Lower leg skin (tissue), 4 donors: ENCODE measurements around the gene TRIM29. TPM values are rescaled to one million over a fixed set of nuclear protein-coding genes. Genes with fewer than 3 reads are reported as not detected.

Experiments used
- DNase-seq, 2 donors: peaks; one replicate each; pipeline ENCODE4 v3.0.0-alpha.2; 2019; ENCODE audit warnings: low spot score in 2 of 2
- H3K4me3 ChIP-seq: fragments of 200-600 bp; sonication (generic); 2 replicates; pipeline ENCODE4 v1.5.1; 2017; ENCODE audit warnings: mild to moderate bottlenecking, low read depth; ENCODE audit not compliant: poor library complexity, severe bottlenecking
- CTCF ChIP-seq, 3 donors: fragments of 450-650 bp; IDR thresholded peaks; one replicate each; pipeline ENCODE4 v1.5.1; 2016; ENCODE audit warnings: antibody characterized with exemption in 3 of 3, mild to moderate bottlenecking in 3 of 3, moderate library complexity in 2 of 3
- POLR2A ChIP-seq, 2 donors: fragments of 450-650 bp; IDR thresholded peaks; one replicate each; pipeline ENCODE4 v1.6.1; 2016 to 2017; ENCODE audit warnings: antibody characterized with exemption in 2 of 2, mild to moderate bottlenecking in 1 of 2, moderate library complexity in 1 of 2
- WGBS, 2 donors: methylation state at CpG; one replicate each; pipeline ENCODE4 v1.1.5; 2018; 5-methylcytosine and 5-hydroxymethylcytosine counted together
- intact Hi-C: fragments of 100-400 bp; cut with DNase I; formaldehyde crosslinking; loops from one replicate; pipeline ENCODE4 v1.15.0; 2023; ENCODE audit warnings: low total_unique reads
- total RNA-seq, 4 donors: library from RNA; depleted of rRNA; stranded (reverse); fragments of >200 nt; gene quantifications; one replicate each; pipeline ENCODE4 v1.1.0, GENCODE V29; 2016

The TRIM29 gene
- total RNA-seq, 4 donors from 2014 or later, result 1,092 to 1,522 (median 1,226) TPM

- intact Hi-C loops, result no loop called here
- no peak for DNase-seq
- TF ChIP-seq CTCF (IDR thresholded peaks at IDR 0.05) (no peak), POLR2A (IDR thresholded peaks at IDR 0.05) (no peak)
- 37 to 44% methylated on average over 3 of the region's 3 CpGs for WGBS, 2 donors
- H3K4me3 ChIP-seq, result no peak overlapping the region
These were observed 47.5 kb downstream of the TRIM29 start for GRCh38 chr11:120090411-120090810.

GRCh38 chr11:120089036-120090001 lies 48.6 kb downstream of the TRIM29 start:
- TF ChIP-seq POLR2A (IDR thresholded peaks at IDR 0.05), result no peak
- H3K4me3 ChIP-seq, result no peak overlapping the region
- DNase-seq, result no peak
- 37 to 51% methylated on average over 6 of the region's 6 CpGs for WGBS, 2 donors
- intact Hi-C loops, result no loop called here

- no peak overlapping the region for H3K4me3 ChIP-seq
- TF ChIP-seq CTCF (IDR thresholded peaks at IDR 0.05) (no peak), POLR2A (IDR thresholded peaks at IDR 0.05) (no peak)
- intact Hi-C loops, result no loop called here
- 79 to 92% methylated on average over 2 of the region's 2 CpGs for WGBS, 2 donors
- DNase-seq, result no peak
These were observed 49.9 kb downstream of the TRIM29 start for GRCh38 chr11:120088056-120088455.

GRCh38 chr11:120086651-120087050 lies 51.3 kb downstream of the TRIM29 start:
- 73 to 86% methylated on average over 9 of the region's 9 CpGs for WGBS, 2 donors
- no peak overlapping the region for H3K4me3 ChIP-seq
- intact Hi-C loops, result no loop called here
- no peak for DNase-seq
- TF ChIP-seq POLR2A (IDR thresholded peaks at IDR 0.05), result no peak
- TF ChIP-seq CTCF (IDR thresholded peaks at IDR 0.05), result no peak

GRCh38 chr11:120079750-120080610 lies 57.9 kb downstream of the TRIM29 start:
- no peak overlapping the region for H3K4me3 ChIP-seq
- 60 to 66% methylated on average over 18 of the region's 18 CpGs for WGBS, 2 donors
- TF ChIP-seq CTCF (IDR thresholded peaks at IDR 0.05) (no peak), POLR2A (IDR thresholded peaks at IDR 0.05) (no peak)
- DNase-seq, result no peak
- intact Hi-C loops, result no loop called here

- WGBS, 2 donors, result 63 to 67% methylated on average over 5 of the region's 5 CpGs
- intact Hi-C loops, result no loop called here
- H3K4me3 ChIP-seq, result no peak overlapping the region
- TF ChIP-seq POLR2A (IDR thresholded peaks at IDR 0.05), result no peak
- TF ChIP-seq CTCF (IDR thresholded peaks at IDR 0.05), result no peak
- no peak for DNase-seq
These were observed 59.5 kb downstream of the TRIM29 start for GRCh38 chr11:120078397-120078796.
